ENCODE data around the gene FXYD3.

DNA sequence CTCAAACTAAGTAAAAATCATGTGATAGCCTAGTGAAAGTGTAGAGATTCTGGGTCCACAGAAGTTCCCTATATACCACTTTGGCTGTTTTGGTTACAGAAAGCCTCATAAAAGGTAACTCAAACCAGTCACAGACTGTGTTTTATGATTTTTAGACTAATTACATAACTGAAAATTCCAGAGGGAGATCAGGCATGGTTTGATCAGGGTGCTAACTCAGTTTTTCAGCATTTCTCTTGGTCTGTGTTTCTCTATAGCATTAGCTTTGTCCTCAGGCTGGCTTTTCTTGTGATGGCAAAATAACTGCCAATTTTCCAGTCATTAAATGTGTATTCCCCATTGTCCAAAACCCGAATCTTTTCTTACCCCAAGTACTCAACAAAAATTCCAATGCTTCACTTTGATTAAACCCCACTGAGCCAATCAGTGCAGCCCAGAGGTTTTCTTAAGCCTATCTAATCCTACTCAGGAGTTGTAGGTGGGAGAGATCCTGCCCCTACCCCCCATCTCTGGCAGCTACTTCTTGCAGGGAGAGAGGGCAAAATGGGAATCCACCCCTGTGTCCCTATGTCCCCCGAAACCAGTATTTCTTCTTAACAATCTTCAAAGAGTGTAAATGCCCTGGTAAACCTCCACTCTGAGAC lies 8.6 kb upstream of the FXYD3 start:
- TF ChIP-seq, protein P1, sequence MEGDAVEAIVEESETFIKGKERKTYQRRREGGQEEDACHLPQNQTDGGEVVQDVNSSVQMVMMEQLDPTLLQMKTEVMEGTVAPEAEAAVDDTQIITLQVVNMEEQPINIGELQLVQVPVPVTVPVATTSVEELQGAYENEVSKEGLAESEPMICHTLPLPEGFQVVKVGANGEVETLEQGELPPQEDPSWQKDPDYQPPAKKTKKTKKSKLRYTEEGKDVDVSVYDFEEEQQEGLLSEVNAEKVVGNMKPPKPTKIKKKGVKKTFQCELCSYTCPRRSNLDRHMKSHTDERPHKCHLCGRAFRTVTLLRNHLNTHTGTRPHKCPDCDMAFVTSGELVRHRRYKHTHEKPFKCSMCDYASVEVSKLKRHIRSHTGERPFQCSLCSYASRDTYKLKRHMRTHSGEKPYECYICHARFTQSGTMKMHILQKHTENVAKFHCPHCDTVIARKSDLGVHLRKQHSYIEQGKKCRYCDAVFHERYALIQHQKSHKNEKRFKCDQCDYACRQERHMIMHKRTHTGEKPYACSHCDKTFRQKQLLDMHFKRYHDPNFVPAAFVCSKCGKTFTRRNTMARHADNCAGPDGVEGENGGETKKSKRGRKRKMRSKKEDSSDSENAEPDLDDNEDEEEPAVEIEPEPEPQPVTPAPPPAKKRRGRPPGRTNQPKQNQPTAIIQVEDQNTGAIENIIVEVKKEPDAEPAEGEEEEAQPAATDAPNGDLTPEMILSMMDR (conservative IDR thresholded peaks at IDR 0.05; ENCODE audit: low read depth in 2 of 2) = no peak
- TF ChIP-seq POLR2AphosphoS5 (IDR thresholded peaks at IDR 0.05; ENCODE audit: low read depth) (no peak), CREB1 (CRISPR knock-in tag; IDR thresholded peaks at IDR 0.05; ENCODE audit: low read depth) (no peak), EZH2phosphoT487 (IDR thresholded peaks at IDR 0.05; ENCODE audit: unreplicated experiment) (no peak), EZH2 (IDR thresholded peaks at IDR 0.05; ENCODE audit: low read depth, unreplicated experiment) (no peak), JUNB (IDR thresholded peaks at IDR 0.05; ENCODE audit: unreplicated experiment) (no peak)
- TF ChIP-seq, protein P2, sequence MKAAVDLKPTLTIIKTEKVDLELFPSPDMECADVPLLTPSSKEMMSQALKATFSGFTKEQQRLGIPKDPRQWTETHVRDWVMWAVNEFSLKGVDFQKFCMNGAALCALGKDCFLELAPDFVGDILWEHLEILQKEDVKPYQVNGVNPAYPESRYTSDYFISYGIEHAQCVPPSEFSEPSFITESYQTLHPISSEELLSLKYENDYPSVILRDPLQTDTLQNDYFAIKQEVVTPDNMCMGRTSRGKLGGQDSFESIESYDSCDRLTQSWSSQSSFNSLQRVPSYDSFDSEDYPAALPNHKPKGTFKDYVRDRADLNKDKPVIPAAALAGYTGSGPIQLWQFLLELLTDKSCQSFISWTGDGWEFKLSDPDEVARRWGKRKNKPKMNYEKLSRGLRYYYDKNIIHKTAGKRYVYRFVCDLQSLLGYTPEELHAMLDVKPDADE (IDR thresholded peaks at IDR 0.05) = no peak
- TF ChIP-seq, protein P3, sequence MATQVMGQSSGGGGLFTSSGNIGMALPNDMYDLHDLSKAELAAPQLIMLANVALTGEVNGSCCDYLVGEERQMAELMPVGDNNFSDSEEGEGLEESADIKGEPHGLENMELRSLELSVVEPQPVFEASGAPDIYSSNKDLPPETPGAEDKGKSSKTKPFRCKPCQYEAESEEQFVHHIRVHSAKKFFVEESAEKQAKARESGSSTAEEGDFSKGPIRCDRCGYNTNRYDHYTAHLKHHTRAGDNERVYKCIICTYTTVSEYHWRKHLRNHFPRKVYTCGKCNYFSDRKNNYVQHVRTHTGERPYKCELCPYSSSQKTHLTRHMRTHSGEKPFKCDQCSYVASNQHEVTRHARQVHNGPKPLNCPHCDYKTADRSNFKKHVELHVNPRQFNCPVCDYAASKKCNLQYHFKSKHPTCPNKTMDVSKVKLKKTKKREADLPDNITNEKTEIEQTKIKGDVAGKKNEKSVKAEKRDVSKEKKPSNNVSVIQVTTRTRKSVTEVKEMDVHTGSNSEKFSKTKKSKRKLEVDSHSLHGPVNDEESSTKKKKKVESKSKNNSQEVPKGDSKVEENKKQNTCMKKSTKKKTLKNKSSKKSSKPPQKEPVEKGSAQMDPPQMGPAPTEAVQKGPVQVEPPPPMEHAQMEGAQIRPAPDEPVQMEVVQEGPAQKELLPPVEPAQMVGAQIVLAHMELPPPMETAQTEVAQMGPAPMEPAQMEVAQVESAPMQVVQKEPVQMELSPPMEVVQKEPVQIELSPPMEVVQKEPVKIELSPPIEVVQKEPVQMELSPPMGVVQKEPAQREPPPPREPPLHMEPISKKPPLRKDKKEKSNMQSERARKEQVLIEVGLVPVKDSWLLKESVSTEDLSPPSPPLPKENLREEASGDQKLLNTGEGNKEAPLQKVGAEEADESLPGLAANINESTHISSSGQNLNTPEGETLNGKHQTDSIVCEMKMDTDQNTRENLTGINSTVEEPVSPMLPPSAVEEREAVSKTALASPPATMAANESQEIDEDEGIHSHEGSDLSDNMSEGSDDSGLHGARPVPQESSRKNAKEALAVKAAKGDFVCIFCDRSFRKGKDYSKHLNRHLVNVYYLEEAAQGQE (IDR thresholded peaks at IDR 0.05; ENCODE audit: unreplicated experiment) = no peak

Data from GM23338 (cell line).